Measurements from ENCODE around the gene SLC26A9.

Gene SLC26A9

DNA sequence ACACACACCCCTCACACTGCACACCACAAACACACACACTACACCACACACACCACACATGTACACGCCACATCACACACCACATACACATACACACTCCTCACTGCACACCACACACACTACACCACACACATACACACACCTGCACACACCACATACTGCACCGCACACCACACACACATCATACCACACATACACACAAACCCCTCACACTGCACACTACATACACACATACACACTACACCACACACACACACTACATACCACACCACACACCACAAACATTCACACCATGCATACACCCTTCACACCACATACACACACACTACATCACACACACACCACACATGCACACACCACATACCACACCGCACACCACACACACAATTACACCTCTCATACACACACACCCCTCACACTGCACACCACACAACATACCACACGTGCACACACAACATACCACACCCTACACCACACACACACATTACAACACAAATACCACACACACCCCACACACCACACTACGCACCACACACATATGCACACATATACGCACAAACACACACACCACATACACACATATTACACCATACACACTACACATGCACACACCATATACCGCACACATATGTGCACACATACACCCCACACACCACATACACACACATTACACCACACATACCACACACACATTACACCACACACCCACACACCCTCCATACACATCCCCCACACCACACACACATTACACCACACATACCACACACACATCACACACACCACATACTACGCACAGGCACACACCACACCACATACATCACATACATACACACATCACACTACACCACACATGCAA, 30.3 kb upstream of the SLC26A9 start:
- DNase-seq = no peak

DNA sequence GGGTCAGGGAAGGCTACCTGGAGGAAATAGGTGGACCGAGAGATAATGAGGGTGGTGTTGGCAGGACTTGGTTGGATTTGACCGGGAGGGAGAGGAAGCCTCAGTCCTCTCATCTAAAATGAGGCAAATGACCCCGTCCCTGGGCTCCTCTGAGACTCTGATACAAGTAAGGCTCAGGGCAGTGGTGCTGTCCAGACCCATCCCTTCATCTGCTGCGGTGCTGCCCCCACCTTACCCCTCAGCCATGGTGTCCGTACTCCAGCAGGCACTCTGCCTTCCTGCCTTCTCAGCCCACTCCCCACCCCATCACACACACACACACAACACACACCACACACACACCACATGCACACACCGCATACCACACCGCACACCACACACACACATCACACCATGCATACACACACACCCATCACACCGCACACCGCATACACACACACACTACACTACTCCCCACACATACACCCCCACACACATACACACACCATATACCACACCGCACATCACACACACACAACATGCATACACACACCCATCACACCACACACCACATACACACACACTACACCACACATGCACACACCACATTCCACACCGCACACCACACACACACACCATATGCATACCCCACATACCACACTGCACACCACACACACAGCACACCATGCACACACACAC, 29.4 kb upstream of the SLC26A9 start:
- DNase-seq = no peak

DNA sequence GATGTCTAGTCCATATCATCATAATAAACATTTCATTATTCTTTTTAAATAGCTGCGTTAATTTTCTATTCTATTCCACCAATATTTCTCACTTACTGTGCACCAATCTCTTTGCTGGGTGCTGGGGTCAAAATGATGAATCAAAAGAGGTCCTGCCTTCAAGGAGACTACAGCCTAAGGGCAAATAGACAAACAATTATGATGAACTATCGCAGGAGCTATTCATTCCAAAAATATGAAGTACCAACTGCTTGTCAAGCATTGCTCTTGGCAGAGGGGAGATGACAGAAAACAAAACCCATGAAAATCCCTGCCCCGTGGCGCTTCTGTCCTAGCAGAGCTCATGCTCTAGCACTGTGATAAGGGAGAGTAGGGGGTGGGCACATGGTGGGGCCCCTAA, 28.8 kb upstream of the SLC26A9 start:
- no peak for DNase-seq

DNA sequence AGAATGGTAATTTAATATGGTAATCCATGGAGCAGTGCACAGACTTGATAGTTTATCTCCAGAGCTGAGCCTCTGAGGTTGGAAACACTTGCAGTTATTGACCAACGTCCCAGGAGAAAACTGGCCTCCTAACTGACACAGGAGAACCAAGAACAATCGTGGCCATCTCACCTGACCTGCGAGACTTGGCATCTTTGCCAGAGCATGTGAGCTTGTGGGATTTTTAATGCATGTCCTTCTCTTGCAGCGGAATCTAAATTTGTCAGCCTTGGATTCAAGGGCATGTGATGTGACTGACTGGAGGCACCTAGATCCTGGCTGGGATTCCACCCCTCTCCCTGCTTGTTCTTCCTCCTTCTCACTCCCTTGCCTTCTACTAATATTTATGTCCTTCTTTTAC, 27.8 kb upstream of the SLC26A9 start:
- DNase-seq = no peak

DNA sequence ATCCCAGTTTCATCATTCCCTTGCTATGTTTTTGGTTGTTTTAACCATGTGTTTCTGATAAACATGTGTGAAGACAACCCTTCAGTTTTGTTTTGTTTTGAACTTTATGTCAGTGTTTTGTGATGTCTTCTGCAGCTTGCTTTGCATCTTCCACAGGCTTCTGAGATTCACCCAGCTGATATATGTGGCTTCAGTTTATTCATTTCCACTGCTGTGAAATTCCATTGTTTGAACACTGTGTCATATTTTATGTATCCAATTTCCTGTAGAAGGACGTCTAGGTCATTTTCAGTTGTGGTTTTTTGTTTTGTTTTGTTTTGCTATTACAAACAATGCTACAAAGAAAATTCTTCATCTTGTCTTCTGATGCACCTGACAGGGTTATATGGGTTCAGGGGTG, 27.2 kb upstream of the SLC26A9 start:
- no peak for DNase-seq

DNA sequence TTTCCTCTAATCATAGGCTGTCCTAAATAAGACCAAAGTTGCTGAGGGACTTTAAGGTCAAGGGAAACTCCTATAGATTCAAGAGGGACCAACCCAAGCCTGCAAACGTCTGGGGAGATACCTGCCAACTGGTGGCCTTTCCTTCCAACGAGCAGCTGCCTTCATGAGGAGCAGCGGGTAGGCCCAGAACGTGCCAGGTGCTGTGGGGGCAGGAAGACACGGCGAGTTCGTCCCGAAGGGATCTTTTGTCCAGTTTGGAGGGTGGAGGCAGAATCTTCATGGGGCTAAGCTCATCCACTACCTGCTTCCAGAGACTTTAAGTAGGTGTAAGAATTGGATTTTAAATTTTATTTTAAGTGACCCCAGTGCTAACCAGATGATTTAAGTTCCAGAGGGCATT, 26.0 kb upstream of the SLC26A9 start:
- DNase-seq = no peak

DNA sequence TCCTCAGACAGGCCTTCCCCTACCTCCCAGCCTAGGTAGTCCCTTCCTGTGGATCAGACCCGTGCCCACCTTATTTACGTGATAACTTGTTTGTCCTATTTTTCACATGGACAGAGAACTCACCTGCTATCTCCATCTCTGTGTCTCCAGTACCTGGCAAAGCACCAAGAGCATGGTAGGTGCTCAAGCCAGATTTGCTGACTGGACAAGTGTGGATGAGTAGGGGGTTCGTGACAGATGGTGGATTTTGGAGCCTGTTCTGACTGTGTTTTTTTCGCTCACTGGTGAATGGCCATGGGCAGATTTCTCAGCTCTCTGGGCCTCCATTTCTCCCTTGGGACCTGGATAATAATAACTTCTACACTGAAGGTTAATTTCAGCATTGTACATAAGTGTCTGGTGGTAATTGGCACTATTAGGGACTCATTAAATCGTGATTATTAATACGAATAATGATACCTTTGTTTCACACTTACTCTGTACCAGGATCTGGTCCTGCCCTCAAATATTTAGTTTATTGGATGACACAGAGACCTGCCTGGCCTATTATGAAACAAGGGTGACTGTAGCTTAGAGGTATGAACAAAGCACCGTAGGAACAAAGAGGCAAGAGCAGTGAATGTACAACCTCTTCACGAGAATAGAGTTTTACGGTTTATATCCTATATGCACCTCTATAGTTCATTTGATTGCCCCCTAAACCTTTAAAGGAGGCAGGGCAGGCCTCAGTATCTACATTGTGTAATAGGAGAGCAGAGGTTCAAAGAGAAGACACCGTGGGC, 24.5 kb upstream of the SLC26A9 start:
- no peak for DNase-seq

DNA sequence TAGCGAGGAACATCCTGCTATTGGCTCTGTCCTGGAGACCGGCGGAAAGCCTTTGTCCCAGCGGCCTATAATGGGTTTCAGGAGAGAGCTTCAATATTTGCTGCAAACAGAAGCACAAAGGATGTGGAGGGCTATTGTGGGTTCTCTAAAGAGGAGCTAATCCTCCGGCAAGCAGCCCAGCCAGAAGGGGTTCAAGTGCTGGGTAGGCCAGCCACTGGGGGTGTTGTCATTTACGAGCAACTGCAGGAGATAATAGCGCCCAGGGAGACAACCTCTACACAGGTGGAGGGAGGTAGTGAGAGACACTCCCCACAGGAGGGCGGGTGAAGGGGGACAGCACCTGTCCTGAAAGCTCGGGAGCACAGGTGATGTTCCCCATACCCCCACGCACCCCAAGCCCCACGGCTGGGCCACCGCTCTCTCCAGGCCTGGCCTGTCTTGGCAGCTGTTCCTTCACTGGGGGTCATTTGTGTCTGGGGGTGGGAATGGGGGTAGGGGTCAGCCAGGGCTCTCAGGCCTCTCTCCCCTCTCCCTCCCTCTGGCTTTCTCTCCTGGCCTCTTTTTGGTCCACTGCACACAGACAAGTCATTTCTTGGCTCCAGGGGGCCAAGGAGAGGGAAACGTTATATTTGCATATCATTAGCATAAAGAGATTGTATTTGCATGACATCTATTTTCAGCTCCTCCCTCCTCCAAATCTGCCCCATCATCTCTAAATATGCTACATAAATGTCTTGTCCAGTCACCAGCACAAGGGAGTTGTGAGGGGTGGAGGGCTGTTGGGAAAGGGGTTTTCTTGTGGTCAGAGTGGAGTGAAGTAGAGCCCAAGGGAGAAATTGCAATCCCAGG, 22.0 kb upstream of the SLC26A9 start:
- peak; percentile 95 for DNase-seq

DNA sequence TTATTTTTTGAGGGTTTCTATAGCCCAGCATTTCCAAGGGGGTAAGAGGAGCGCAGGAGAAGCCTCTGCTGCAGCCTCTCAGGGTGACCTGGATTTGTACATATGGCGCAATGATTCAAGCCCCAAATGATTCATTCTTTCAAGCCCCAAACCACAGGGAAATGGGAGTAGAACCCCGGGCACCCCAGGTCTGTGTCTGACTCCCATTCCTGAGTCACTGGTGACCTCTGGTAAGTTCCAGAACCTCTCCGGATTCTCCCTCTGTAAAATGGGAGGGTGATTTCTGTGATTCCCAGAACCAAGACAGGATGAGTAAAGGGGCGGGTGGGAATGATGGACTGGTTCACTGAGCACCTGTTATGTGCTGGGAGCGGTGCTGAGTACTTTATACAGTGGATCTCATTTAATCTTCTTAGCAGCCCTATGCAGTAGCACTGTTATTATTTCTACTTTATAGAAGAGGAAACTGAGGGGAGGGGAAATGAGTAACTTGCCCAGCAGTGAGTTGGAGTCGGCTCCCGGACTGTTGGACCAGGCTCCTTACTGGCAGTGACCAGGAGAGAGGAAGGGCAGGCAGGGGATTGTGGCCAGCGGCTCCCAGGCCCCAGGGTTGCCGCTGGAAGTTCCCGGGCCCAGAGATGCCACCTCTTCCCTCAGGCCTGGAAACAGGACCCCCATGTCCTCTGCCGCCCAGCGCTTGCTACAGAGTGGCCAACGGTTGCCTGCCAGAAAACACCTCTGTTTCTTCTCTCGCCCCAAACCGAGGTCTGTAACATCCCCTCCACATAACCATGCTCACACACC, 20.3 kb upstream of the SLC26A9 start:
- no peak for DNase-seq

DNA sequence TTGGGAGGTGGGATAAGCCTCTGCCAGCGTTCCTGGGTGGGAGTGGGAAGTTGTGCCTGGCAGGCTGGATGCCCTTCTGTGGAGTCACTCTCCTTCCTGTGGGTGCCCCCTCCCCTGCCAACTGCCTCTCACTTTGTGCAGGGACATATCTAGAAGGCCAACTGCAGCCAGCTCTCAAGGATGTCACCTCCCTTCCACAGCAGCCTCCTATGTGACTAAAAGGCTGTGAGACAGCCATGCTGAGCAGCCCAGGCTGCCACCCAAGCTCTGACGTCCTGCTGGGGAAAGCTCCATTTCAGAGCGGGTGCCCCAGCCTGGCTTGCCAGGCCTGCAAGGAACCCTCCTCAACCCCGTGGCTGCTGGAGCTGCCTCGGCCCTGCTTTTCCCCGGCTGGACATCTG, 19.6 kb upstream of the SLC26A9 start:
- no peak for DNase-seq

DNA sequence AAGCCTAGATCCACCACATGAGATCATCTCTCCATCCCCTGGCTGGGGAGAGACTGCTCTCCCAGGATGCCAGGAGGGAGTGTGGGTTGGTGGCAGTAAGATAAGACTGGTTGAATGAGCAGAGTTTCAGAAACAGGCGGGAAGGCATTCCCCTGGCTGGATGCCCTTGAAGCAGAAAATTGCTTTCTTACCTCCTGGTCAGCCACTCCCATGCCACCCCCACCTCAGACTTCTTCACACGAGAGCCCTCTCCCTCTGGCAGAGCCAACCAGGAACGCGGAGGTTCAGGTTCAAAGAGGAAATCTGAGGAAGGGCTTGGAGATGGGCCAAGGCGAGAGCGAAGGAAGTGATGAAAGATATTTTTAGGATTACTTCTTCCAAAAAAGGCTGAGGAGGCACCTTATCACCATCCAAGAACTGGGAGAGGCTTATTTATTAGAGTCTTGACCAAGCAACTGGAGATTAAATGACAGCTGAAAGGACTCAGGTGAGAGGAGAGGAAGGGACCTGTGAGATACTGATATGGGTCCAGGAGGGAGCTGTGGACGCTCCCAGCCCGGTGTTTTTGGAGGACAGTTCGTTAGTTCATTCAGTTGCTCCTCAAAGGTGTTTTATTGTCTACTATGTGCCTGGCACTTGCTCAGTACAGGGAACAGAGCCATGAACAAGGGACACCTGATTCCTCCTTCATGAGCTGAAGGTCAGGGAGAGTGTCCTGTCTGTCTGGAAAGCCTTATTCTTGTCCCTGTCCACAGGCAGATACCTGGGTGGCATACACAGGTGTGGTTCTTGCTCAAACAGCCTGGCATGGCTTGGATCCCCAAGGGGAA, 18.9 kb upstream of the SLC26A9 start:
- DNase-seq = no peak

DNA sequence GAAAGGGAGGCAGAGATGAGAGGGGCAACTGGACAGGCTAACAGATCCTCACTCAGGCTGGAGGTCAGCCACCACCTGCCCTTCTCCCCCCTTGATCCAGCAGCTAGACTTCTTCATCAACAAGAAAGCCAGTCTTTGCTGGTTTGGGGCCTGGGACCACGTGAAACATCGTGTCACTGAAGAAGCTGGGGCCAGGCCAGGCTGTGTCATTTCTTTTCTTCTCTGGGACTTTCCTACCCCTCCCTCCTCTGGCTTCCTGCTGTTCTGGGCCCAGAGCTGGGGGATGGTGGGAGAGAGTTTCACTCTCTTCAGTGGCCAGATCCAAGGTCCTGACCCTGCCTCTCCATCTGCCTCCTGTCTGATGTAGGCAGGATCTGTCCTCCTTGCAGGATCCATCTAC, 18.1 kb upstream of the SLC26A9 start:
- DNase-seq = no peak

DNA sequence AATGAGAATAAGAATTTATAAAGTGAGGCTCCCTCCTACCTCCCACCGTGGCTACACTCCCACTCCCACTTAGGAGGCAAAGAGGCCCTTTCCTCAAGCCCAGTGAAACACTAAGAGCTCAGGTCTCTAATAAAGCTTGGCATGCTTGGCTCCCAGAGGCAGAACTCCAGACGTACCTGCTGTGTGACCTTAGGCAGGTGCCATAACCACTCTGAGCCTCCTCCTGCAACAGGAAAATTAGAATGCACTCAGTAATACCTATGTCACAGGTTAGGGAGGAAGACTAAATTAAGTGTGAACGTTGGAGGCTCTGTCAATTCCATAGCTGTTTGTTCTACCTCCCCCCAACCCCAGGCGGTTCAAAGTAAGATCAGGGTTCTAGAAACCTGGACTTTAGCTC, 16.5 kb upstream of the SLC26A9 start:
- no peak for DNase-seq

DNA sequence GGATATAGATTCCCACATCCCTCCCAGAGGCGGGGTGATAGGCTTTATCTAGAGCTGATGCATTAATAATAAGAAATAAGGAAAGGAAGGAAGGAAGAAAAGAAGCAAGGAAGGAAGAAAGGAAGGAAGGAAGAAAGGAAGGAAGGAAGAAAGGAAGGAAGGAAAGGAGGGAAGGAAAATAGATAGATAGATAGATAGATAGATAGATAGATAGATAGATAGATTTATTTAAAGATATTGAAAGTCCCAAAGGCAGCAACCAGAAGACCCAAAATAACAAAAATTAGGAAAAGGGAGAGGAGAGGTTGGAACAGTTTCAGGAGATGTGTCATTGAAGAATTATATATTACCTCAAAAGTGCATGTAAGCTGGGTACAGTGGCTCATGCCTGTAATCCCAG, 12.2 kb upstream of the SLC26A9 start:
- DNase-seq = no peak

DNA sequence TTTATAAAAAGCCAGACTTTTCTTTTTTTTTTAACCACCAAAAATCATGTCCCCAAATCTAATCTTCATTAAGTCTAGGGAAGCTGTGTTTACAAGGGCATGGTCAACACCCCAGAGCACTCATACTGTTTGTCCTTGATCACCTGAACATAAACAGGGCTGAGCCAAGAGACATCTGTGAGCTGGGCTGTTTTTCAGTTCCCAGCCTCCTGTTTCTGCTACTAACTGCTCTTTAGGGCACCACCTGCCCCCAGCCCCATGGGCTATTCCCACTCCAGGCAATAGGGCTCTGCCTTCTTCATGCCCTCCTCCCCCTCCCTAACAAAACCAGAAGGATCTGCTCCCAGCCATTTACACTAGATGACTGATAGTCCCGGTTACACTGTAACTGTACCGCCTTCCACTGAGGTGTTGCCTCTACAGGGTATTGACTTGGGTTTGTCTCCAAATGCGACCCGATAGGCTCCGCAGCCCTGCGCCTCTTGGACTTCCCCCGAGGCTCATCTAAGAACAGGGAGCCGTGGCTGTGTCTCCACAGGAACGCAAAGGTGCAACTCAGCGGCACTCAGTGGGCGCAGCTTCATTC, 11.7 kb upstream of the SLC26A9 start:
- DNase-seq = no peak

DNA sequence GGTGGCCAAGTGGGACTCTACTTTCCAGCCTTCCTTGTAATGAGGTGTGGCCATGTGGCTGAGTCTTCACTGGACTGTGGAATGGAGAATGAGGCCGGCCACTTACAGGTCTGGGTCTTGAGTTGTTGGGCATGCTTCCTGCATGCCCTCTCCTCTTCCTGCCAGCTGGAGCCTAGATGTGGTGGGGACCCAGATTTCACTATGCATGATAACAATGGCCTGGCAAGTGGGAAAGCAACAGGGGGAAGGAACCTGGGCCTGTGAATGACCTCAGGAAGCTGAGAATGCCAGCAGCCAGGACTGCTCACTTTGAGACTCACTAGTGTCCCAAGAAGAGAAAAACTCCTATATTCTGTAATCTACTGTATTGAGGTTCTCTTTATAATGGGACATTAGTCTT, 8.5 kb upstream of the SLC26A9 start:
- DNase-seq = no peak

DNA sequence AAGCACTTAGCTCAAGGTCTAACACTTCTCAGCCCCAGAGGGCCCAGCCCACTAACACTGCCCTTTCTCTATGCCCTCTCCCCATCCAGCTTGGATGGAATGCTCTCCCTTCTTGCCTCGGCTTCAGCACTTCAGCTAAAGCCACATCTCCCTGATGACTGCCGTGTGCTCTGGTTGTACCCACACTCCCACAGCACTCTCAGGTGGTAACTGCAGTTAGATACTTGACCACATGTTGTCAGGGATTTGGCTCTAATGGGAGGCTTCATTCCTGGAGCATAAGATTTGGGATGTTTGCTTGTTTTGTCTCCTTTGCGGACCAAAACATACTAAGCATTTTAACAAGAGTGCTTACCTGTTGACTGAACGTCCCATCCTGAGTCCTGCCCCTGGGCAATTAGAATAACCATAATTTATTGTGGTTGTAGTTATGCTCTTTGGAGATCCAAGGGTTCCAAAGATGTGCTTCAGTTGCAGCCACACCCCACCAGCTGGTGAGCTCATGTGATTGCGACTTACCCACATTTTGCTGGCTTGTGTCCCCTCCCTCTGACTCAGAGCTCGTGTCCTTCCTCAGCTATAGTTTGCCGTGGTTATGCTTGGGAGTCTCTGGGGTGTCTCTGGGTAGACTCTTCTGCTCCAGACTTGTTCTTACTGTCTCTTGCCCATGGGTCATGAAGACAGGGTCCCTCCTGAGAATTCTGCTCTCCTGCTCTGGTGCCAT, 7.7 kb upstream of the SLC26A9 start:
- DNase-seq = no peak

DNA sequence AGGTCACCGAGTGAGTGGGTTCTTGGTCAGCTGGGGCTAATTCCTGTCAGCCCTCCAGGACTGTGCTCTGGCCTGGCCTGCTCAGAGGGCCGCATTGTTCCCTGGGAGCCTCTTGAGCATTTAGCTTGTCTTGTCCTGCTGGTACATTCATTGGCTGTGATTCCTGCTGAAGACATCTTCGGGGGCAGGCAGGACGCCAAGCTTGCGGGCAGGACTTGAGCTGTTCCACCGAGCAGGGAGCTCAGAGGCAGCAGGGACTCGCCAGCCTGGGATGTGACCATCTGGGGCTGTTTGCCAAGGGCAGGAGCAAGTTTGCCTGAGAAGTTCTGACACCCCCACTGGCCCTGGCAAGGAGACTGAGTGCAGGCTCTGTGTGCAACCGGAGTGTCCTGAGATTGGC, 7.0 kb upstream of the SLC26A9 start:
- no peak for DNase-seq

DNA sequence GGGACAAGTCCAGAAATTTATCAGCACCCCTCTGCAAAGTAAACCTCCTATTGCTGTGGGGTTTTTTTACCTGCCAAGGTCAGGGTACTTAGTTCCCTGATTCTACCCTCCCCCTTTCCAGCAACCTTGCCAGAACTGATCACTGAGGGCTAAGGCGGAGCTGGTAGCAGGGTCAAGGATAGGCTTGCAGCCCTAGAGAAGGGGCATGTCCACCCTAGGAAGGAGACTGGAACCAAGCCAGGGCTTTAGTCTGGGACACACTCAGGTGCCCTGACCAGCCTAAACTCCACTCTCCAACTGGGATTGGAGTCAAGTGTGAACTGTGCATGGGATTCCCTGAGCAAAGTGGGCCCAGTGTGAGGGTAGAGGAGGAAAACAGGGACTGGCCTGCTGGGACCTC, 6.5 kb upstream of the SLC26A9 start:
- no peak for DNase-seq

DNA sequence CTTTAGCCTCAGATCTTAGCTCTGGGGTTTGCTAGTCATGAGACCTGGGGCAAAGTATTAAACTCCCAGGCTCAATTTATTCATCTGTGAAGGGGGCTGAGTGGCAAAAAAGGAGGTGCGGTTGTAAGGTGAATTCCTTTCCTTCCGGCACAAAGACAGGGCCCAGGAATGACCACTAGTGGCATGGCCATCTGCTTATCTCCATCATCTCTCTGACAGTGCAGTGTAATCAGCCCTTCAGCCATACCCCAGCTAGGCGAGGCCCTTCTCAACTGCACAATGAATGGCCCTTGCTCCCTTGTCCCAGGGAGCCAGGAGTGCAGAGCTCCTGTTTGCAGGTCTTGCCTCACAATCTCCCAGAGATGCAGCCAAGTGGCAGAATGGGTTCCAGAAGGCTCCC, 5.6 kb upstream of the SLC26A9 start:
- DNase-seq = no peak
